GM19463 (cell line): ENCODE results near the gene IL1RAP.
"Not testable (repeated sequence)": the region's sequence is repeated elsewhere in the genome, so short reads cannot be mapped to it uniquely, and the experiment has no call there.

Source experiments
- ATAC-seq: cut with Tn5 transposase; IDR thresholded peaks from one replicate; pipeline ENCODE4 v1.9.1; 2021; ENCODE audit warnings: mild to moderate bottlenecking, moderate library complexity; ENCODE audit not compliant: unreplicated experiment

Gene IL1RAP

DNA sequence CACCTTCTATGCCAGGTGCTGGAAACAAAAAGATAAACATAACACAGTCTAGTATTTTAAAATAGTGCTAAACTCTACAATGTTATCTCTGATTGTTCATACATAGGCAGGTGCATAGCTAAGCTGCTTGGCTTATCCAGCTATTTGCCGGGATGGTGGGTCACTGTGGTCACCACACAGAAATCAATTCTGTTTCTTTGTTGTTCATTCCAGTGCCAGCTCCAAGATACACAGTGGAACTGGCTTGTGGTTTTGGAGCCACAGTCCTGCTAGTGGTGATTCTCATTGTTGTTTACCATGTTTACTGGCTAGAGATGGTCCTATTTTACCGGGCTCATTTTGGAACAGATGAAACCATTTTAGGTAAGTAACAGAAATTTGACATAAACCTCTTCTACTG lies 130.2 kb downstream of the IL1RAP start:
- no peak for ATAC-seq

DNA sequence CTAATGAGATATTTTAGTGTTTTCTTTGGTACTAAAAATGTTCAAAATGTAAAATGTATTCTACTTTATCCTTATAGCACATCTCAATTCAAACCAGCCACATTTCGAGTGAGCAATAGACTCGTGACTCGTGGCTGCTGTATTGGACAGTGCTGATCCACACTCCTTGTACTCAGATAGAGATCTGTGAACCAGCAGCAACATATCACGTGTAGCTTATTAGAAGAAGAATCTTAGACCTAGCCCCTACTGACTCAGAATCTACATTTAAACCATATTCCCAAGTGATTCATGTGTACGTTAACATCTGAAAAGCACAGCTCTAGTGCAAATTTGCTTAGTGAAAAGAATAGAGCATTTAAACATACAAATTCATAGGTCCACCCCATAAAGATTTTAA lies 130.9 kb downstream of the IL1RAP start:
- no peak for ATAC-seq

DNA sequence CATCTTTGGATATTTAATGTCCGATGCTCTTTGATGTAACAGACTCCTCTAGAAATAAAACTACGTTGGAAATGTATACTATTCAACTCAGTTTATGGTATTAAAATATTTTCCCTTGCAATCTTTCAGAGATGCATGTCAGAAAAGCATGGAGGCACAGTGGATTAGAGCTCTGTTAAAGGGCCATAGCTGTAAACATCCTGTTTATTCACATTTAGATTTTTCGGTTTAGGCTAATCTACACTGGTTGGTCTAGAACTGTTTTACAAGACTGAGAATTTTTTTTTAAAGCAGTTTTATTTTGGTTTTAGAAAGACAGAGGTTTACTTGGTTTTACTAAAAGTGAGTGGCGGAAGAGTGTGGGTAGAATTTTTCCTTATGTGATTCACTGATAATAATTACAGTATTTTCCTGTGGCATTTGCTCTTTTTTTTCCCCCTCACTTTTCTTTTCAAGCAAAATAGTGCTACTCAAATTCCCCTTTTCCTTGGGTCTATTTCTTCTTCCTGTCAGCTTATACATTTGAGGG lies 132.1 kb downstream of the IL1RAP start:
- no peak for ATAC-seq

DNA sequence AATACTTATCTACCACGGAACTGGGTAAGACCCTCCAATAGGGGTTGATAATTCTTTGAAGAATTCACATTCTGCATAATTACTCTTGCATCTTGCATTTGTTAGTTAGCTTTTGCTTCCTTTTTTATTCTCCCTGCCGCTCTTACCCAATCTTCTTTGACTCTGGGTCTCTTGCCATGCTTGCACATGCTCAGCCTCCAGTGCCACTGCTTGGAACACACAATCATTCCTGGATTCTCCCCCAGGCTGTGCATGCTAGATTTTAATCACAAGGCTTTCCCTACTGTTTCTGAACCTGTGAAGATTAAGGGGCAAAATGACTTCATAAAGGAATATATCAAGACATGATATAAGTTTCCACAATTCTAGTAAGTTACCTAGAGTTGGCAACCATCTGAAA lies 133.1 kb downstream of the IL1RAP start:
- ATAC-seq, result no peak

DNA sequence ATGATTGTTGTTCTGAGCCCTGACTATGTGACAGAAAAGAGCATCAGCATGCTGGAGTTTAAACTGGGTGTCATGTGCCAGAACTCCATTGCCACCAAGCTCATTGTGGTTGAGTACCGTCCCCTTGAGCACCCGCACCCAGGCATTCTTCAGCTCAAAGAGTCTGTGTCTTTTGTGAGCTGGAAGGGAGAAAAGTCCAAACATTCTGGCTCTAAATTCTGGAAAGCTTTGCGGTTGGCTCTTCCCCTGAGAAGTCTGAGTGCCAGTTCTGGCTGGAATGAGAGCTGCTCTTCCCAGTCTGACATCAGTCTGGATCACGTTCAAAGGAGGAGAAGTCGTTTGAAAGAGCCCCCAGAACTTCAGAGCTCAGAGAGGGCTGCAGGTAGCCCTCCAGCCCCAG lies 142.0 kb downstream of the IL1RAP start:
- ATAC-seq, result no peak

DNA sequence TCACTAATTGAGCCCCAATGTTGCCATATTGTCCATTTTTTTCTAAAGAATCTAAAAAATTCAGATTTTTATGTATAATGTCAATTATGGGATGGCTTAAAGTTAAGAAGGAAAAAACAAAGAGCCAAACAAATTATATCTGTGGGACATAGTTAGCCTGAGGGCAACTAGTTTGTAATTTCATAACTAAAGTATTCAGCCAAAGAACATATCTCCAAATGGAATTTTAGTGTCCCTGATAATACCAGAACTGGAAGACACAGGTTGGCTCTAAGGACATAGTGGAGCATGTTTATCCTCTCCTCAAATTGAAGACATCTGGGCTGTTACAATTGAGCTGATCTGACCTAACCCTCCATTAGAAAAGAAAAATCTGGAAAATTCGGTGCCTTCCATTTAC lies 144.2 kb downstream of the IL1RAP start:
- ATAC-seq, result no peak

DNA sequence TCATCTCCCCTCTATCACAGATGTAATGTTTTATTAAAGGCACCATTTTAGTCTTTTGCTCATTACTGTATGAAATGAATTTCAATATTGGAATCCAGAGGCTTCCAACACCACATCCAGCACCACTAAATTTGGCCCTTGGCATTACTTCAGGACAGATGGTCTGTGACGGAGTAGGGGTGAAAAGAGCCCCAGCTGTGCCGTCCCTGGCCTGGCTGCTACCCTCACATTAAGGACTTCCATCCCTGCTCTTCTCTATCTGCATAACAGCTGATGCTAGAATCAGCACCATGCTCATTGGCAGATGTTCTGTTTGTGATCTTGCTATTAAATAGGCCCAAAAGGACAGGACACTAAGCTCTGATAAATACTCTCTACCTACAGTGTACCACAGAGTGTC lies 152.9 kb downstream of the IL1RAP start:
- ATAC-seq, result no peak

DNA sequence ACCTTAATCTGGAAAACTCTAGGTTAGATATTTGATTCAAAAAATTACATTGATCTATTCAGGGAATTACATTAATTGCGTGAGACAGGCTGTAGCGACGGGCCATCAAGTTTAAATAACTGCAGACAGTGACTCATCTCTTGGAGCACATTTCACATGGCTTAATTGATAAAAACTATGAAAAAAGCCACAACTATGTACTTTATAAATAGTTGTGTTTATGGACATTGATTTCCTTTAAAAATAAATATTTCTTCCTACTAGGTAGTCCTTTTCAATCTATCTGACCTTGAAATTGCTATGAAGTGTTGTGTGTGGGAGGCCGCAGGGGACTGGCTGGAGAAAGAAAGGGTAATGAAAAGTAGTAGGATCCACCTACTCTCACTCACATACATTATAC lies 157.8 kb downstream of the IL1RAP start:
- no peak for ATAC-seq

DNA sequence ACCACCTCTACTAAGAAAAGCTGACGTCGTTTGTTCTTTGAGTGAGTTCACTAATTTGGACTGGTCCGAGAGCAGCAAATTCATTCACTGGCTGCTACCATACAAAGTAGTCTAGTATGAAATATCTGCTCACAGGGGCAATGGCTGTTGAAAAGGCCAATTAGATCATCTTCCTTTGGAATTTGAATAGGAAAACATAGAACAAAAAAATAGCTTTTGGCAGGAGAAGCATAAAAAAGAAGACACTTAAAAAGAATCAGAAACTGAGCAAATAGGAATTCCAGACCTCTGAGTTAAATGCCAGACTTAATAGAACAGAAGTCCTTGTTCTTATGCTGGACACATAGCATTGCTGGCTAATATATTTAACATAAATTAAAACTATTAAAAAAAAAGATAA lies 159.3 kb downstream of the IL1RAP start:
- ATAC-seq, result no peak

DNA sequence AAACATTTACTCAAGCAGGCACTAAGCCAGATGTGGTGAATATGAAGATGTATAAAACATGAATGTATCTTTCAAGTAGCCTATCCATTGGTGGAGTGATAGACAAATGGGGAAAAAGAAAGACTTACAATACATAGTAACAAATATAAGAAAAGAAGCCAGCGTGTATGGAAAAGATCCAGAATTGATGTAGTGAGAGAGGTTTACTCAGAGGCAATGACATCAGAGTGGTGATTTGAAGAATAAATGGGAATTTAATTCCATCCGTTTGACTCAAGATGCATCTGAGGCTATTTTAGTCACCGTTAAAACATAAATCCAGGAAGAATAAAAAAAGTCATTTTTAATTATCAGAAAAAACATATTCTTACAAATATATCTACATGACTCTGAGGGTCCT lies 162.6 kb downstream of the IL1RAP start:
- ATAC-seq, result no peak

DNA sequence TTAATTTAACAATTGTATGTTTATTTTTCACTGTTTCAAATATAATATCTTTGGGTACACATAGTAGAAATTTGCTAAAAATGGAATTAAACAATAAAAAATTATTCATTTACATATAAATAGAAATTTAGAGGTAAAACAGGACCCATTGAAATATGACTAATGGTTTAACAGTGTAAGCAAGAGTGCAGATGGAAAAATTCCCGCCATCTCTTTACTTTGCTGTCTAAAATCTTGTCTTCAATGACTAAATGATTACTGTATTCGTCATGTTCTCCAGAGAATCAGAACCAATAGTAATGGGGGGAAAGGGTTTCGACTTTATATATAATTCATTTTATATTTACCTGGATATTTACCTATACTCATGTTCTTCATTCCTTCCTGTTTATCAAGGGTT lies 163.1 kb downstream of the IL1RAP start:
- no peak for ATAC-seq

DNA sequence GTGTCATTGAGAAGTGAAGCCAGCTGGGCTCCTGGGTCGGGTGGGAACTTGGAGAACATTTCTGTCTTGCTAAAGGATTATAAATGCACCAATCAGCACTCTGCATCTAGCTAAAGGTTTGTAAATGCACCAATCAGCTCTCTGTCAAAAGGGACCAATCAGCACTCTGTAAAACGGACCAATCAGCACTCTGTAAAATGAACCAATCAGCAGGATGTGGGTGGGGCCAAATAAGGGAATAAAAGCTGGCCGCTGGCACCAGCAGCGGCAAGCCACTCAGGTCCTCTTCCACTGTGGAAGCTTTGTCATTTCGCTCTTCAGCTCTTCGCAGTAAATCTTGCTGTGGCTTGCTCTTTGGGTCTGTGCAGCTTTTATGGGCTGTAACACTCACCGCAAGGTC lies 164.0 kb downstream of the IL1RAP start:
- ATAC-seq, result not testable (repeated sequence)

DNA sequence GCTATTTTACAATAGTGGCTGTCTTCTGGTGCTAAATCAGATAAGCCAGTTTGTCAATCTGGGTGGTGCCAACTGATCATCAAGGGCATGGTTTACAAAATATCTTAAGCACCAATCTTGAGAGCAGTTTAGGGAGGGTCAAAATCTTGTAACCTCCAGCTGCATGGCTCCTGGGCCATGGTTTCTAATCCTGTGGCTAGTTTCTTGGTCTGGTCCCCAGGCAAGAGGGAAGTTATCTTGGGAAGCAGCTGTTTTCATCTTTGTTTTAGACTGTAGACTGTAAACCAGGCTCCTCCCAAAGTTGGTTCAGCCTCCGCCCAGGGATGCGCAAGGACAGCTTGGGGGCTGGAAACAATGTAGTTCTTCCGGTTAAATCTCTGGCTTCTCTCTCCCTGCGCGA lies 166.8 kb downstream of the IL1RAP start:
- ATAC-seq, result no peak

DNA sequence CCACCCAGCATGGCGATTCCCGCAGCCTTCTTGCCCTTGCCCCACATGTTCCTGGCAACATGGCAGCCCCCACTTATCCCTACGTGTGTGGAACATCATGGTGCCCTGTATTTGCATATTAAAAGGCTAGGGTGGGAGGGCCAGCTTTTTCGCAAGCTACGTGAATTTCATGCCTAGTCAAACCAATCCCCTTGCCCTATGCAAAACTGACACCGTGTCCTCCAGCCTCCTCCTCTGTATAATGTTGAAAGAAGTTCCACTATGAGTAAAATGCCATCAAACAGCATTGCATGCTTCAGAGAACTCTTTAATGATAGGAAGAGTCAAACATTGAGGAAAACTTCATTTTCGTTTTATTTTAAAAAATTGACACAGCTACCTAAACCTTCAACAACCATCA lies 170.9 kb downstream of the IL1RAP start:
- ATAC-seq, result no peak

DNA sequence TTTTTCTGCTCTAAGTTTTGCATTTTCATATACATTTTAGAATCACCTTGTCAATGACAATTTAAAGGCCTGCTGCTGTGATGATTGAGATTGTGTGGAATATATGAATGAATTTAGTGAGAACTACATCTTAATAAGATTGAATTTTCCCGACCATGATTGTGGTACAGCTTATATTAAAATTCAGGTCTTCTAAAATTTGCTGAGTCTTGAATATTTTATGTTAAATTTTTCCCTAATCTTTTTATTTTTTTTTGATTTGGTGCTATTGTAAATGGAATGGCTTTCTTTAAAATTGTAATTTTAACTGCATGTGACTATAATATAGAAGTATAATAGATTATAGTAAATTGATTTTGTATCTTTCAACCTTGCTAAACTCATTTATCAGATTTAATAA lies 172.1 kb downstream of the IL1RAP start:
- no peak for ATAC-seq

DNA sequence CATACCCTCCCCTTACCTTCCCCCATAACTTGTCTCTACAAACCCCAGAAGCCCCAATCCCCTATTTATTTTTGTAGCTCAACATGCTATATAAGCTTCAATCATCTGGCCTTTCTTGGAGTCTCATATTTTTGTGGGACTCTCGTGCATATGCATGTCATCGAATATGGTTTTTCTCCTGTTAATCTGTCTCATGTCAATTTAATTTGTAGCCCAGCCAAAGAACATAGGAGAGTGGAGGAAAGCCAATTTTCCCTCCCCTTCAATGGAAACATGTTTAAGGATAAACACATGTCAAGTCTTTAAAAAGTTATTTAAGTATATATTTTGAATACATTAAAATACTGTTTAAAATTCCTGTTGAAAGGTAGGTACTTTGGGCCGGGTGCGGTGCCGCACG lies 176.4 kb downstream of the IL1RAP start:
- no peak for ATAC-seq

DNA sequence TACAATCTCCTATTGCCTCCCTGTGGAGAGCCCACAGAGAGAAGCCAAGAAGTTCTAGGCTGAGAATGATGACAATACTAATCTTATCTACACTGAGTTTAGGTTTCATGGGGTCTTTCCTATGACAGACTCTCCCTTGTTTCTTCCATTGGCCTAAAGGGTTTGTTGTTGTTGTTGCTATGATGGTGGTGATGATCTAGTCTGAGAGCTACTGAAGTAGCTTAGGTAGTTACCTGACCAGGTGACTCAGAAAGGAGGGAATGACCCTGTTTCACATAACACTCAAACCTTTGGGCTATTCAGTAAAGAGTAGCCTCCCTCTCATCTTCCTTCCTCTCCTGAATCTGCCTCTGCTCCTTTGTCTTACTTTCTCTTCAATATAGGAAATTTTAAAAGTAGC lies 178.4 kb downstream of the IL1RAP start:
- no peak for ATAC-seq

DNA sequence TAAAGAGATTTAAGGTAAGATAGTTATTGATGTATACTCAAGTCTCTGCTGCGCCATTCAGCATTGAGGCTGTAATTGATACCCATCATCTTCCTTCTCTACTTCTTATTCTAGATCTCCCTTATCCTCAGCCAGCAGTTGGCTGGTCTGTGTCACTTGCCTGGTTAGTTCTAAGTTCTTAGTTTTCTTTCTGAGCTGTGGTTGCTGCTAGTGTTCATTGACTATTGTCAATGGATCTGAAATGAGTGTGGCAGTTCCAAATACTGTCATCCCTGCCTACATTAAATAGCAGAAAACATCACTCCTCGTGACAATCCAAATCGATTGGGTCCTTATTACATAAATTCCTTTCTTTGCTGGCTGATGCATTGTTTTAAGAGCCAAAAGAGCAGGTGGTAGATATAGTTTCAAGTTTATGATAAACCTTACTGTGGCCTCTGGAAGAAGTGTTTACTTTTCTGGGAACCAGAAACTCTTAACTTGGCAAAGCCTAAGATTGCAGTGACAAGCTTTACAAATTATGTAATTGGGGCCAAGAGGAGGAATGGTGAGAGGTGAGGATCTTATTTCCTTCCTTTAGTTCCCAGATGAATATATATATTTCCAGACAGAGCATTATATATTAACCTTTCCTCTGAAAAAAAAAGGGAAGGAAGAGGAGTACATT lies 180.6 kb downstream of the IL1RAP start:
- no peak for ATAC-seq

DNA sequence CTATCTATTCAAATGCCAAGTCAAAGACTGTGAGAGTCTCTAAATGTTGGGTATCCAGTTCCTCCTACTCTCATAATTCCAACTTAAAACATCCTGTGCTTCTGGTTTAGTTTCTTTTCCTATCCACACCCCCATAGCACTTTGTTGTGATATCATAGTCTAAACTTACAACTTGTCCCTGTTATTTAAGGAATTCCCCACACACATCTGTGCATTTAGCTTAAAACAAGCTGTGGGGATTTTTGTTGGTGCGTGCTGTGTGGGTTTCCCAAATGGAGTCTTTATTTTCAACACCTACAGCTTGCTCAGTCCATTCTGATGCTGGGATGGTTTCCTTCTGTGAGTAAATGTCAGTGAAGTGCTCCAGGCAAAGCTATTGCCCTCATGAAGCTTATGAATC lies 181.3 kb downstream of the IL1RAP start:
- no peak for ATAC-seq

DNA sequence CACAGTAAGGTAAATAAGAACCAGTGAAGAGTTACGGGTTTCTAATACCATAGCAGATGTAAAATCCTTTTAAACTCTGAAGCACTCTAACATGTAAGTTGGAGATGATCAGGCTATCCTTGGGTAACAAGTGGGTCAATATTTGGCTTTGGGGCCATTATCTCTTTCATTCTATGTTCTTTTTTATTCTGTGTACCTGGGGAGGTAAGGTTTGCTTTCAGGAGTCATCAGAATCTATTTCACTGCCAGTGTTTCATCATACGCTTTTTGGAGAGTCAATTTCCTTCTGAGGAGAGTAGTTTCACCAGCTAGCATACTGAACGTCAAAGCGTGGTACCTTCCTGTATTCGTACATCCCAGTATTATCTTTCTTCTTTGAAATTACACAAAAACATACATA lies 182.1 kb downstream of the IL1RAP start:
- no peak for ATAC-seq

DNA sequence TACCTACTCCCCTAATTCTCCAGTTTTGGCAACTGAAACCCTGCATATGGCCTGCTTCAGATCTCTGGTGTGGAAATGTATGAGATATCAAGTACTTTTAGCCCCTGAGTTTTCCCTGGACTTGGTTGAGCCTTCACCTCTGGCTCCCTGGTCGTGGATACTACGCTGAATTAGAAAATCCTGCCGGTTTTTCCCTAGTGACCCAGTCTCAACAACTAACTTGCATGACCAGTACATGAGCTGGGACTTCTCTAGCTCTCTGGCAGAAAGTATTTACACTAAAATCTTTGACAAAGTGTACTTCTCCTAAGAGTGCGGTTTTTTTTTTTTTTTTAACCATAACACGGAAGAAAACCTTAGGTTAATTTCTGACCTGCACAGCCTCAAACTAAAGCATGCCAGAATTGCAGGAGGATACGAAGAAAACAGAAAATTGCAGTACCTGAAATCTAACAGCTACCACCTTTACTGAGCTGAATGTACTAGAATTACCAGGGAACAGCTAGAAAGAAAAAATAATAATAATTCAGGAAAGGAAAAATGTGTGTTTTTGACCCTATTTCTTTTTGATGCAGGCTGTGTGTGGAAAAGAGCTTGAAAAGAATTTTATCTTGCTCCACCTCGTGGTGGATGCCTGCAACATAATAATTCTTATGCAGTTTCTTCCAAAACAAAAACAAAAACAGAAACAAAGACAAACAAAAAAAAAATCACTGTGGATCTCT lies 183.1 kb downstream of the IL1RAP start:
- ATAC-seq, result no peak

DNA sequence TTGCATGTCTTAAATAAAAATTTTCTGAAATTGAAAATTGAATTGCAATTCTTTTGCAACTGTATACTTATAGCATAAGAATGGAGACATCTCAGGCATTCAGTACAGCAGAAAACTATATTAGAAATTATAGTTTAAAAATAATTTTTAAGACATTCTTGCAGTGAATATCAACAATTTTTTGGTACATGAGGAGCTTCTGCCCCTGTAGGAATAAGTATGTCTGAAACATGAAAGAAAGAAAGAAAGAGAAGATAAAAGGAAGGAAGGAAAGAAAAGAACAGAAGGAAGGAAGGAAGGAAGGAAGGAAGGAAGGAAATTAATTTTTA lies 183.6 kb downstream of the IL1RAP start:
- ATAC-seq, result no peak

DNA sequence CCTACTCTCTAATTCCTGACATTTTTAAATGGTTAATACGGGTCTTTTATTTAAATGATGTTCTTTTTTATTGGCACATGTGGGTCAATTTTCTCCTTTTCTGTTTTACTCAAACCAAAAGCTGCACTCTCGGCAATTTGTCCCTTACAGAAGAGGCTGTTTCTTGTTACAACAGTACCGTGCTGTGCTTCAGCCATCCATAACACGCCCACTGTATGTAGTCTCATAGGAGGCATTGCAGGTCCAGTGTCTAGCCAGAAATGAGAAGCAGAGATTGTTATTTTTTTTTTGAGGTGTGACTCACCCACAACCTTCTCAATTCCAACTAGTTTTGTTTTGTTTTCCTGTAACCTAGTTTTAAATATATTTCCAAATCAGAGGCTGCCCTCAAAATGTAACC lies 184.0 kb downstream of the IL1RAP start:
- no peak for ATAC-seq
